IMR-90 (cell line): Measurements from ENCODE around the gene SLC38A7. TPM values are rescaled to one million over a fixed set of nuclear protein-coding genes. Genes with fewer than 3 reads are reported as not detected.

ENCODE experiments used
- ATAC-seq: fragments of 200-7000 bp; cut with Tn5 transposase; 2 replicates; pipeline ENCODE4 v1.9.1; 2020; ENCODE audit warnings: low read depth, mild to moderate bottlenecking, moderate library complexity
- BruUV-seq: library from RNA; stranded (reverse); fragments of 400-500 nt; replicated peaks from 2 replicates; lab custom pipeline; 2021; lab: Mats Ljungman, UMichigan
- CTCF ChIA-PET: fragments of 300-600 bp; formaldehyde crosslinking; extraction: SDS; loops from one replicate; lab custom pipeline; 2021; ENCODE audit warnings: antibody characterized with exemption; lab: Yijun Ruan, JAX
- POLR2A ChIA-PET: fragments of 300-600 bp; sonication (Branson Sonifier 250); formaldehyde crosslinking; loops from one replicate; lab custom pipeline; 2022; ENCODE audit warnings: antibody characterized with exemption; ENCODE audit not compliant: unreplicated experiment; lab: Charles Lee
- DNase-seq: peaks from one replicate; pipeline ENCODE4 v3.0.0; 2013
- H2AFZ ChIP-seq: replicated peaks from 2 replicates; pipeline ENCODE3; 2013; ENCODE audit warnings: low read length, mild to moderate bottlenecking; ENCODE audit not compliant: poor library complexity
- H2AK5ac ChIP-seq: 2 replicates; pipeline ENCODE4 v1.6.1; 2013; ENCODE audit warnings: low read depth, low read length, inconsistent platforms
- H2AK9ac ChIP-seq: replicated peaks from 2 replicates; pipeline ENCODE3; 2013; ENCODE audit warnings: mild to moderate bottlenecking, low read depth, low read length, moderate library complexity; ENCODE audit not compliant: poor library complexity
- H2BK120ac ChIP-seq: 2 replicates; pipeline ENCODE4 v1.6.1; 2013; ENCODE audit warnings: low read depth, low read length, inconsistent platforms
- H2BK15ac ChIP-seq: 3 replicates; pipeline ENCODE4 v1.6.1; 2013; ENCODE audit warnings: low read depth, low read length, inconsistent platforms
- H2BK20ac ChIP-seq: 2 replicates; pipeline ENCODE4 v1.6.1; 2013; ENCODE audit warnings: low read depth, mild to moderate bottlenecking, inconsistent platforms, low read length, moderate library complexity
- H2BK5ac ChIP-seq: 2 replicates; pipeline ENCODE4 v1.6.1; 2013; ENCODE audit warnings: mild to moderate bottlenecking, low read depth, low read length, inconsistent platforms; ENCODE audit not compliant: poor library complexity, severe bottlenecking
- H3K14ac ChIP-seq: replicated peaks from 2 replicates; pipeline ENCODE4 v1.6.1; 2013; ENCODE audit warnings: low read depth, low read length, inconsistent platforms
- H3K18ac ChIP-seq: 2 replicates; pipeline ENCODE4 v1.6.1; 2013; ENCODE audit warnings: low read depth, low read length, control low read depth
- H3K23ac ChIP-seq: 2 replicates; pipeline ENCODE4 v1.6.1; 2013; ENCODE audit warnings: low read depth, low read length, inconsistent platforms
- H3K27ac ChIP-seq: 2 replicates; pipeline ENCODE4 v1.5.1; 2013; ENCODE audit warnings: mild to moderate bottlenecking, control low read depth, low read length; ENCODE audit not compliant: insufficient read depth
- H3K27me3 ChIP-seq: 2 replicates; pipeline ENCODE4 v1.6.1; 2013; ENCODE audit warnings: low read length; ENCODE audit not compliant: control insufficient read depth, insufficient read depth
- H3K36me3 ChIP-seq: 2 replicates; pipeline ENCODE4 v1.6.1; 2013; ENCODE audit warnings: low read length, mixed read lengths; ENCODE audit not compliant: control insufficient read depth, insufficient read depth
- H3K4ac ChIP-seq: 2 replicates; pipeline ENCODE4 v1.6.1; 2013; ENCODE audit warnings: low read depth, low read length, inconsistent platforms
- H3K4me1 ChIP-seq: 2 replicates; pipeline ENCODE4 v1.6.1; 2013; ENCODE audit warnings: low read length, mixed read lengths; ENCODE audit not compliant: control insufficient read depth, insufficient read depth
- H3K4me2 ChIP-seq: 2 replicates; pipeline ENCODE4 v1.6.1; 2013; ENCODE audit warnings: low read depth, mild to moderate bottlenecking, control low read depth, low read length, moderate library complexity
- H3K4me3 ChIP-seq: 2 replicates; pipeline ENCODE4 v1.5.1; 2013; ENCODE audit warnings: low read depth, mild to moderate bottlenecking, control low read depth, low read length, moderate library complexity; ENCODE audit not compliant: insufficient read depth
- H3K56ac ChIP-seq: 2 replicates; pipeline ENCODE4 v1.6.1; 2013; ENCODE audit warnings: low read length, inconsistent platforms; ENCODE audit not compliant: insufficient read depth; ENCODE audit errors: extremely low read depth
- H3K79me1 ChIP-seq, 2 experiments: 2 replicates each; pipeline ENCODE4 v1.6.1; 2013; ENCODE audit warnings: low read length in 2 of 2, inconsistent platforms in 1 of 2, low read depth in 1 of 2
- H3K9ac ChIP-seq: 2 replicates; pipeline ENCODE4 v1.6.1; 2013; ENCODE audit warnings: low read depth, low read length, control low read depth
- H3K9me1 ChIP-seq: 2 replicates; pipeline ENCODE4 v1.6.1; 2013; ENCODE audit warnings: low read length, inconsistent platforms; ENCODE audit not compliant: insufficient read depth
- H3K9me3 ChIP-seq: 2 replicates; pipeline ENCODE4 v1.6.1; 2013; ENCODE audit warnings: low read length; ENCODE audit not compliant: control insufficient read depth, insufficient read depth
- H4K20me1 ChIP-seq: 2 replicates; pipeline ENCODE4 v1.6.1; 2013; ENCODE audit warnings: low read length, inconsistent platforms; ENCODE audit not compliant: insufficient read depth
- H4K5ac ChIP-seq: 2 replicates; pipeline ENCODE4 v1.6.1; 2013; ENCODE audit warnings: mild to moderate bottlenecking, low read depth, low read length, control low read depth
- H4K8ac ChIP-seq, 2 experiments: 2 replicates each; pipeline ENCODE4 v1.6.1; 2013; ENCODE audit warnings: low read depth in 2 of 2, low read length in 2 of 2, control low read depth in 1 of 2, inconsistent platforms in 1 of 2
- H4K91ac ChIP-seq: 2 replicates; pipeline ENCODE4 v1.6.1; 2013; ENCODE audit warnings: low read depth, low read length, inconsistent platforms; ENCODE audit not compliant: insufficient read depth
- RFX5 ChIP-seq: IDR thresholded peaks from 2 replicates; pipeline ENCODE4 v1.8.0; 2012; ENCODE audit warnings: low read depth, mild to moderate bottlenecking, low read length, moderate library complexity
- SMC3 ChIP-seq: fragments of 150-350 bp; IDR thresholded peaks from 2 replicates; pipeline ENCODE4 v1.6.1; 2016; ENCODE audit warnings: low read depth, mild to moderate bottlenecking, antibody characterized with exemption, low read length, moderate library complexity
- WGBS, 2 experiments: methylation state at CpG; one replicate each; pipeline versions ENCODE4 v1.1.5 to v1.1.7; 2013; ENCODE audit warnings: missing lambda C conversion rate in 2 of 2; ENCODE audit not compliant: insufficient read length in 1 of 2; ENCODE audit errors: extremely low coverage in 2 of 2; 5-methylcytosine and 5-hydroxymethylcytosine counted together
- dilution Hi-C: fragments of 300-500 bp; cut with HindIII; formaldehyde crosslinking; loops from one replicate; pipeline ENCODE4 v1.14.3; 2018; ENCODE audit warnings: low sequenced_read_pairs; ENCODE audit not compliant: unreplicated experiment
- in situ Hi-C: fragments of 300-500 bp; cut with MboI; formaldehyde crosslinking; loops from 3 replicates; pipeline ENCODE4 v1.14.3; 2019; ENCODE audit warnings: low sequenced_read_pairs, inconsistent platforms, mixed read lengths
- intact Hi-C: fragments of 100-400 bp; cut with micrococcal nuclease; formaldehyde crosslinking; loops from 2 replicates; pipeline ENCODE4 v1.10.0; 2022
- polyA plus RNA-seq, 3 experiments: library from polyadenylated mRNA; depleted of rRNA; stranded (reverse); fragments of >200 nt; gene quantifications; 2 replicates each; pipeline ENCODE4 v1.2.3, GENCODE V29; 2012; ENCODE audit warnings: low replicate concordance in 1 of 3
- total RNA-seq: library from RNA; depleted of rRNA; stranded (reverse); fragments of >200 nt; gene quantifications from 2 replicates; pipeline ENCODE4 v1.2.3, GENCODE V29; 2012
- TF ChIP-seq, protein P1 (sequence below): fragments of 150-350 bp; IDR thresholded peaks from 2 replicates; pipeline ENCODE4 v1.6.1; 2016; ENCODE audit warnings: low read depth, mild to moderate bottlenecking, low read length, moderate library complexity, borderline replicate concordance

Gene SLC38A7
- total and polyA plus RNA-seq, 2 of the 4 experiments (the other 2 are of a cell fraction) = 14.7 to 16.4 TPM

GRCh38 chr16:58620396-58620795 is 64.2 kb downstream of the SLC38A7 start:
- Histone ChIP-seq H3K23ac (no peak overlapping the region), H3K27ac (no peak overlapping the region), H3K4me3 (no peak overlapping the region), H3K14ac (no peak overlapping the region), H3K9me1 (peaks cover 6% of the 10 kb centered on the region; the same call in 1 of the 2 replicates), H2BK15ac (no peak overlapping the region), H3K4ac (no peak overlapping the region), H4K20me1 (peaks cover 48% of the 10 kb centered on the region), H3K4me1 (no peaks in the 10 kb centered on the region), H3K27me3 (no peaks in the 10 kb centered on the region), H2BK5ac (no peak overlapping the region), H2AK9ac (no peak overlapping the region), H3K18ac (no peak overlapping the region), H3K56ac (no peak overlapping the region), H2AFZ (no peak overlapping the region), H4K8ac (no peak overlapping the region), H3K9me3 (no peaks in the 10 kb centered on the region), H2BK120ac (no peak overlapping the region), H3K4me2 (no peak overlapping the region), H4K91ac (no peak overlapping the region), H3K9ac (no peak overlapping the region), H3K79me1 (peaks cover 14 to 41% of the 10 kb centered on the region in 2 experiments), H3K36me3 (peaks cover 39% of the 10 kb centered on the region), H2BK20ac (no peak overlapping the region), H2AK5ac (no peak overlapping the region), H4K5ac (no peak overlapping the region)
- ChIA-PET CTCF (no interaction called here), POLR2A (no interaction called here)
- intact Hi-C loops = no loop called here
- no TSS peak for BruUV-seq
- in situ Hi-C loops = no loop called here
- TF ChIP-seq, protein P1, sequence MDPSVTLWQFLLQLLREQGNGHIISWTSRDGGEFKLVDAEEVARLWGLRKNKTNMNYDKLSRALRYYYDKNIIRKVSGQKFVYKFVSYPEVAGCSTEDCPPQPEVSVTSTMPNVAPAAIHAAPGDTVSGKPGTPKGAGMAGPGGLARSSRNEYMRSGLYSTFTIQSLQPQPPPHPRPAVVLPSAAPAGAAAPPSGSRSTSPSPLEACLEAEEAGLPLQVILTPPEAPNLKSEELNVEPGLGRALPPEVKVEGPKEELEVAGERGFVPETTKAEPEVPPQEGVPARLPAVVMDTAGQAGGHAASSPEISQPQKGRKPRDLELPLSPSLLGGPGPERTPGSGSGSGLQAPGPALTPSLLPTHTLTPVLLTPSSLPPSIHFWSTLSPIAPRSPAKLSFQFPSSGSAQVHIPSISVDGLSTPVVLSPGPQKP = no peak
- TF ChIP-seq SMC3 = no peak
- TF ChIP-seq RFX5 = no peak
- DNase-seq (no peak), ATAC-seq (no peak)
- WGBS, 2 experiments = no CpG with 5 or more reads among the region's 10 CpGs
- dilution Hi-C loops = no loop called here
